Stimulated activated naive CD8-positive, alpha-beta T cell treated with anti-CD3 and anti-CD28 coated beads, Interleukin-15, amount 100 ng/mL, for 72 hours (primary cell): ENCODE data around the gene RIMBP2.

Source experiments
- ATAC-seq: fragments of 150-1000 bp; cut with Tn5 transposase; 2 replicates; pipeline ENCODE4 v1.10.0; 2021; ENCODE audit warnings: mild to moderate bottlenecking, moderate library complexity
- DNase-seq, 2 donors: peaks; one replicate each; pipeline ENCODE4 v3.0.0; 2021 to 2022
- H3K27ac Mint-ChIP-seq, 2 donors: one replicate each; pipeline ENCODE4 v1.8.0; 2022; ENCODE audit warnings: mild to moderate bottlenecking in 2 of 2, mixed read lengths in 2 of 2, moderate library complexity in 2 of 2
- H3K27me3 Mint-ChIP-seq: one replicate; pipeline ENCODE4 v1.8.0; 2022; ENCODE audit warnings: mixed read lengths
- H3K4me1 Mint-ChIP-seq: one replicate; pipeline ENCODE4 v1.8.0; 2022; ENCODE audit warnings: mild to moderate bottlenecking, mixed read lengths
- H3K4me3 Mint-ChIP-seq, 2 donors: one replicate each; pipeline ENCODE4 v1.8.0; 2022; ENCODE audit warnings: mild to moderate bottlenecking in 2 of 2, mixed read lengths in 2 of 2, moderate library complexity in 1 of 2
- H3K9me3 Mint-ChIP-seq, 2 donors: one replicate each; pipeline ENCODE4 v1.8.0; 2022; ENCODE audit warnings: mixed read lengths in 2 of 2

Gene RIMBP2

DNA sequence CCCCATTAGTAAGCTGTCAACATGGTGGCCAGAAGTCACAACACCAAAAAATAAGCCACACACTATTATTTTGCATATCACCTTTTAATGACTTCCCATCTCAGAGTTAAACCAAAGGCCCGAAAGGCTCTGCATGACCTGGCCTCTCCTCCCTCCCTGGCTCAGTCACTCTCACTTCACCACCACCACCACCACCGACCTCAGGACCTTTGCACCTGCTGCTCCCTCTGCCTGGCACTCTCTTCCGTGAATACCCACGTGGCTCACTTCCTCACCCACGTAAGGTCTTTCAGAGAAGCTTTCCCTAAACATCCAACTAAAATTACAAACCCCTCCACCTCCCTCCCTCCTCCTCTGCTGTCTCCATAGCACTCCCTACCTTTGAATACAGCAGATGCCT, 134.3 kb downstream of the RIMBP2 start:
- no peak for DNase-seq
- no peak for ATAC-seq
- no peaks in the 10 kb centered on the region for H3K27me3 Mint-ChIP-seq
- H3K4me3 Mint-ChIP-seq = no peak overlapping the region
- no peaks in the 10 kb centered on the region for H3K9me3 Mint-ChIP-seq
- no peaks in the 10 kb centered on the region for H3K4me1 Mint-ChIP-seq
- no peak overlapping the region for H3K27ac Mint-ChIP-seq

- H3K9me3 Mint-ChIP-seq = no peaks in the 10 kb centered on the region
- H3K4me3 Mint-ChIP-seq = no peak overlapping the region
- ATAC-seq (no peak), DNase-seq (no peak)
- no peak overlapping the region for H3K27ac Mint-ChIP-seq
- no peaks in the 10 kb centered on the region for H3K27me3 Mint-ChIP-seq
- no peaks in the 10 kb centered on the region for H3K4me1 Mint-ChIP-seq
Measured at GRCh38 chr12:130579231-130579630, 136.9 kb downstream of the RIMBP2 start.

DNA sequence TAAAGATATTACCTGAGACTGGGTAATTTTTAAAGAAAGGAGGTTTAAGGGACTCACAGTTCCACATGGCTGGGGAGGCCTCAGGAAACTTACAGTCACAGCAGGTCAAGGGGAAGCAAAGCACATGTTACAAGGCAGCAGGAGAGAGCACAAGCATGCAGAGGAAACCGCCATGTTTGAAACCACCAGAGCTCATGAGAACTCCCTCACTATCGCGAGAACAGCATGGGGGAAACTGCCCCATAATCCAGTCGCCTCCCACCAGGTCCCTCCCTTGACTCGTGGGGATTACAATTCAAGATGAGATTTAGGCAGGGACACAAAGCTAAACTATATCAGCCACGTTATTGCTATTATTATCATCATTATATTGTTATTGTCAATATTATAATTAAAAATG, 138.7 kb downstream of the RIMBP2 start:
- ATAC-seq (no peak), DNase-seq (no peak)
- Mint-ChIP-seq H3K4me1 (no peaks in the 10 kb centered on the region), H3K27ac (no peak overlapping the region), H3K9me3 (no peaks in the 10 kb centered on the region), H3K4me3 (no peak overlapping the region), H3K27me3 (no peaks in the 10 kb centered on the region)

DNA sequence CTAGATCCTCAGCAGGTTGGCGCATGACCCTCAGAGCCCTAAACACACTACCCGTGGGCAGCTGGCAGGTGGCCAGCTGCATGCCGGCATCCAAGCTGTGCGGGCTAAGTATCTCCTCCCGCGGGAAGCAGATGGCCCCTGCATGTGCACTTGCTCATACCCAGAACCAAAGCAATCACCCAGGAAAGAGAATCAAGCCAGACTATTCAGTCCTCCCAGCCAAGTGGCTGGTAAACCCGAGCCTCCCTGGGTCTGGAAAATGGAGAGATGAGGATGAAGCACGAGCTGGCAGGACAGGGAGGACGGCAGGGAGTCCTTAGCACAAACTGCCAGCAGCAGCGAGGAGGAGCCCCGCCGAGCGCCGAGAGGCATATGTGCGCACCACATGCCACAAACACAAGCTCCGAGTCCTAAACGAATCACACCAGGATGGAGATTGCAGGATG, 139.7 kb downstream of the RIMBP2 start:
- Mint-ChIP-seq H3K27me3 (no peaks in the 10 kb centered on the region), H3K27ac (no peak overlapping the region), H3K4me3 (no peak overlapping the region), H3K4me1 (no peaks in the 10 kb centered on the region), H3K9me3 (no peaks in the 10 kb centered on the region)
- ATAC-seq = no peak
- no peak for DNase-seq

GRCh38 chr12:130574402-130574801, 141.7 kb downstream of the RIMBP2 start:
- Mint-ChIP-seq H3K27ac (no peak overlapping the region), H3K4me3 (no peak overlapping the region), H3K4me1 (peaks cover 9% of the 10 kb centered on the region), H3K9me3 (no peaks in the 10 kb centered on the region), H3K27me3 (no peaks in the 10 kb centered on the region)
- no peak for ATAC-seq
- no peak for DNase-seq

GRCh38 chr12:130573766-130574165, 142.3 kb downstream of the RIMBP2 start:
- DNase-seq = no peak
- Mint-ChIP-seq H3K27me3 (no peaks in the 10 kb centered on the region), H3K4me1 (peaks cover 9% of the 10 kb centered on the region), H3K4me3 (no peak overlapping the region), H3K27ac (no peak overlapping the region), H3K9me3 (no peaks in the 10 kb centered on the region)
- no peak for ATAC-seq

DNA sequence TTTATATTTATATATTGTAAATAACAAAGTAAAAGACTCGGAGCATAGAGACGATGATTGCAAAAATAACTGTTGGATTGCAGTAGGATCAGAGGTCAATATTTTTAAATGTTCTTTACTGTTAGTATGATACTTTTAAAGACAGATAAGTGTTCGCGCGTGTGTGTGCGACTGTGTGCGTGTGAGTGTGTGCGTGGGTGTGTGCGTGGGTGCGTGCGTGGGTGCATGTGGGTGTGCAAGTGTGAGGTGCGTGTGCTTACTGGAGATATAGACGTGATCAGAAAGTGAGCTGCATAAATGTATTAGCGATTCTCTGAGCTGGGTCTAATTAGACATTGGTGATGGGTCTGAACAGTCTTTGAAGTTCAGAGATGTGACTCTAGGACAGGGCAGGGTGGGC, 142.9 kb downstream of the RIMBP2 start:
- ATAC-seq = no peak
- Mint-ChIP-seq H3K27me3 (no peaks in the 10 kb centered on the region), H3K4me1 (peaks cover 9% of the 10 kb centered on the region), H3K4me3 (no peak overlapping the region), H3K27ac (no peak overlapping the region), H3K9me3 (no peaks in the 10 kb centered on the region)
- no peak for DNase-seq

GRCh38 chr12:130572553-130572952, 143.5 kb downstream of the RIMBP2 start:
- no peak overlapping the region for H3K4me3 Mint-ChIP-seq
- ATAC-seq (no peak), DNase-seq (no peak)
- no peaks in the 10 kb centered on the region for H3K27me3 Mint-ChIP-seq
- peaks cover 9% of the 10 kb centered on the region for H3K4me1 Mint-ChIP-seq
- peak overlapping the region in 1 of 2 donors; percentile 10 for H3K27ac Mint-ChIP-seq
- no peaks in the 10 kb centered on the region for H3K9me3 Mint-ChIP-seq

DNA sequence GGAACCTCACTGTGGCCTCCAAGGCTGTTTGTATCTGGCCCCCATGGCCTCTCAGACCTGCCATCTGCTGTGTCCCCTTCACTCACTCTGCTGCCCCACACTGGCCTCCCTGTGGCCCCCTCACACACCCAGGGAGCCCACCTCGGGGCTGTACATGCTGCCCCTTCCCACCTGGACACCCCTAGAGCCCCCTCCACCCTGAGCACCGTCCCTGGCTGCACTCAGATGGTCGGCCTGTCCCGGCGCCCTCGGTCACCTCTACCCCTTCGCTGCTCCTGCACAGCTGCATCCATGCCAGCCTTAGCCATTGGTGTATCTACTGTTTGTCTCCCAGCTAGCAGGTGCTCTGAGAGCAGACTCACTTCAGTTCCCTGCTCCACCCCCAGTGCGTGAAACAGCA, 144.4 kb downstream of the RIMBP2 start:
- DNase-seq (no peak), ATAC-seq (no peak)
- Mint-ChIP-seq H3K4me3 (no peak overlapping the region), H3K4me1 (peaks cover 9% of the 10 kb centered on the region), H3K27ac (no peak overlapping the region), H3K27me3 (no peaks in the 10 kb centered on the region), H3K9me3 (peaks cover 1 to 2% of the 10 kb centered on the region in 2 donors)

DNA sequence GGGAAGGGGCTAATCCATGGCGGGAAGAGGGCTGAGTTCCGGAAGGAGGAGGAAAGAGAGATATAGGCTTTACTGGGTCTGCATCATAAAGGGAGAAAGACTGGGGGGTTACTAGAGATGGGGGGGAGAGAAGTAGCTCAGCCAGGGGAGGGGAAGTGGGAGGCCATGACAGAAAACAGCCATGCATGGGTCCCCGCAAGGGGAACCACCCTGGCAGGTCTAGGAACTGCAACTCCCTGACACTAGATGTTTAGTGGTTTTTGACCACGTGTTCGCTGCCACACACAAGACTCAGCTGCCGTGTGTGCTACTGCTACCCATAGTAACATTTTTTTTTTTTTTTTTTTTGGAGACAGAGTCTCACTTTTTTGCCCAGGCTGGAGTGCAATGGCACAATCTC, 145.0 kb downstream of the RIMBP2 start:
- DNase-seq = peak in 1 of 2 donors; percentile 1
- ATAC-seq = peak; percentile 46

GRCh38 chr12:130569521-130569920, 146.6 kb downstream of the RIMBP2 start:
- no peak overlapping the region for H3K4me3 Mint-ChIP-seq
- H3K9me3 Mint-ChIP-seq = peaks cover 7 to 22% of the 10 kb centered on the region in 2 donors
- H3K27me3 Mint-ChIP-seq = no peaks in the 10 kb centered on the region
- peaks cover 9% of the 10 kb centered on the region for H3K4me1 Mint-ChIP-seq
- H3K27ac Mint-ChIP-seq = no peak overlapping the region
- ATAC-seq (no peak), DNase-seq (no peak)

More for the DNA sequence above, 145.0 kb downstream of the RIMBP2 start:
- Mint-ChIP-seq H3K27me3 (no peaks in the 10 kb centered on the region), H3K4me3 (no peak overlapping the region), H3K27ac (no peak overlapping the region), H3K4me1 (peaks cover 9% of the 10 kb centered on the region), H3K9me3 (peaks cover 4 to 8% of the 10 kb centered on the region in 2 donors)

DNA sequence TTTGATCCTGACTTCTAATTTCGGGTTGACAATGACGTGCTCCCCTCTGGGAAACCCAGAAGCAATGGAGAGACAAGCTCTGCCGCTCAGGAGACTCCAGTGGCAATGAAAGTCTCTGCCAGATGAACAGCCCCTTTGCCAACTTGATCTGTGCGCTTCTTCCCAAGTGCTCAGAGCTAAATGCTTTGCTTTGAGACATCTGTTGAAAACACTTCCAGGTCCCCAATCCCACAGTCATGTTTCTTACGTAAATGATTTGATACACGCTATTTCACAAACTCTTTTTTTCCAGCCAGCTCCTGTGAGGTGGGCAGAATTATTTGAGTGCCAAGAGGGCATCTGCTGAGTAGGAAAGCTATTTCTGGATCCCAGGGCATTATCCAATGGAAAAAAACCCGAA, 147.6 kb downstream of the RIMBP2 start:
- Mint-ChIP-seq H3K4me1 (peaks cover 9% of the 10 kb centered on the region), H3K4me3 (no peak overlapping the region), H3K27me3 (peaks cover 10% of the 10 kb centered on the region), H3K9me3 (peaks cover 12 to 30% of the 10 kb centered on the region in 2 donors), H3K27ac (no peak overlapping the region)
- no peak for ATAC-seq
- no peak for DNase-seq

DNA sequence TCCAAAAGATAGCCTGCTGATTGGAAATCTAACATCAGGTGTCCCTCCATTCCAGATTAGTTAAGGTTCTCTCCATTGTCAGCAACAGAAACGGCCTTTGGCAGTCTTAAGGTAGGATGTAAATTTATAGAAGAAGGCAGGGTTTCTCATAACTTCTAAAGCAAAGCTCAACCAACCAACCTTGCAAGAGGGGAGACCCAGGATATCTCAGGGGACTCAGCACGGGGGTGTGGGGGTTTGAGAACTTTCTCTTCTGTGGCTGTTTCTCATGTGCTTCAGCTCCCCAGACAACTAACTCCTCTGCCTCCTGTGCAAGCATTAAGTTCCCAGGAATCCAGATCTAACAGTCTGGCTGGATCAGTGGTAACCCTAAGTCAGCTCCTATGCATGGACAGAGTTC, 148.1 kb downstream of the RIMBP2 start:
- Mint-ChIP-seq H3K27ac (no peak overlapping the region), H3K4me1 (peaks cover 9% of the 10 kb centered on the region), H3K4me3 (no peak overlapping the region), H3K9me3 (peaks cover 12 to 30% of the 10 kb centered on the region in 2 donors), H3K27me3 (peaks cover 14% of the 10 kb centered on the region)
- no peak for DNase-seq
- no peak for ATAC-seq

DNA sequence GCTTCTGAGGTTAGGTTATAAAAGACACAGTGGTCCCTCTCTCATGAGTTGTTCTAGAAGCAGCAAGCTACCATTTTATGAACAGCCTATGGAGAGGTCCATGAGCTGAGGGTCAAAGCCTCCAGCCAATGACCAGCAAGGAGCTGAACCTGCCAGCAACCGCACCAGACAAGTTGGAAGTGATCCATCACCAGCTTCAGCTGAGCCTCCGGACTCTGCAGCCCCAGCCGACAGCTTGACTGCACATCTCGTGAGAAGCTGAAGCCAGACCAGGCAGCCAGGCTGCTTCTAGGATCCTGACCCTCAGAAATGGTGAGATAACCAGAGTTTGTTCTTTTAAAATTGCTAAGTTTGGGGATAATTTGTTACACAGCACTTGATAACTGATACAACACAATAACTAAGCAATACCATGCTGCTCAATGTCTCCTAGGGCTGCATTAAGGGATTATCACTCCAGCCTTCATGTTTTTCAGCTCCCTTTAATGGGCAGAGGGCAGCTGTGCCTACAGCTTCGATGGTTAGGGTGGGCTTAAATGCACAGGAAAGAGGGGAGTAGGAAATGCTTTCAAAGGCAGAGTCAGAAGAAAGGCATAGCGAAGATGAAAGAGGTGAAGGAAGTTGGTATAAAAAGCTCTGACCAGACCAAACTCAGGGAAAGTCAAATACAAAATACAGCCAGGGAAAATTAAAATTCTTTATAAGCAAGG, 149.5 kb downstream of the RIMBP2 start:
- Mint-ChIP-seq H3K4me1 (peaks cover 9% of the 10 kb centered on the region), H3K4me3 (no peak overlapping the region), H3K9me3 (peaks cover 12 to 30% of the 10 kb centered on the region in 2 donors), H3K27me3 (peaks cover 18% of the 10 kb centered on the region), H3K27ac (no peak overlapping the region)
- DNase-seq (no peak), ATAC-seq (no peak)

- no peak overlapping the region for H3K4me3 Mint-ChIP-seq
- H3K9me3 Mint-ChIP-seq = peaks cover 16 to 30% of the 10 kb centered on the region in 2 donors
- H3K4me1 Mint-ChIP-seq = no peaks in the 10 kb centered on the region
- H3K27ac Mint-ChIP-seq = no peak overlapping the region
- DNase-seq = no peak
- H3K27me3 Mint-ChIP-seq = peaks cover 21% of the 10 kb centered on the region
- ATAC-seq = no peak
Measured at GRCh38 chr12:130565189-130565588, 150.9 kb downstream of the RIMBP2 start.

DNA sequence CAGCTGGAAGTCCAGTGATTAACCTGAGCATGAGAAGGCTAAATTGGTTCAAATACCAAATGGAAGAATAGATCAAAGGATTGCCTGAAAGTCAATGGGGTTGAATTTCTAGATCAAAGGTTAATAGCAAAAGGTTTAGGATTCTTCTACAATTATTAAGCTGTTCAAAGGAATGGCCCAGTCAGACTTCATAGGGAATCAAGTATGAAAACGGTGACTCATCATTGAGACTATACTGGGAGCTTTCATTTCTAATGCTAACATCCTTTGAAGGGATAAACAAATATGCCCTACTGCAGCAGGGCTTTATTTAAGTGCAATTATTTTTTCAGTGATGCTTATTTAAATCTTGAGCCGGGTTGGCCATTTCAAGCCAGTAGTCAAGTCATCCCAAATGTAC, 152.8 kb downstream of the RIMBP2 start:
- no peak for ATAC-seq

DNA sequence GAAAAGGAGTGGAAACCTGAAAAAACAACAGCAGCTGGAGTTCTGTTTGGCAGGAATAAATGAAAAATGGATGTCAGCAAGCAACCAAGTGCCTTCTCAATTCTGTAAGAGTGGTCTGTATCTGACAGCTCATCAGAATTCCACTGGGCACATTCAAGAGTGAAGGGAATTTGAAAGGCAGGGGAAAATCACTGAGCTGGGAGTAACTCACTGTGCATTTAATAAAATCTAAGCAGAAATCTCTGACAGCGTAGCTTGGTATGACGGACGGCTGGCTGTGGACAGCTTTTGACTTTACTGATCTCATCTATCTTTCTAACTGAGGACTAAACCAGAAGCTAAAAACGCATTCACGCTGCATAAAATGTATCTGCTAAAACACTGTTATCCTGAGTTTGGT, 153.4 kb downstream of the RIMBP2 start:
- peaks cover 16 to 30% of the 10 kb centered on the region in 2 donors for H3K9me3 Mint-ChIP-seq

More for the DNA sequence above, 152.8 kb downstream of the RIMBP2 start:
- no peak overlapping the region for H3K27ac Mint-ChIP-seq
- no peaks in the 10 kb centered on the region for H3K4me1 Mint-ChIP-seq
- peaks cover 16 to 30% of the 10 kb centered on the region in 2 donors for H3K9me3 Mint-ChIP-seq
- no peak for DNase-seq
- peaks cover 36% of the 10 kb centered on the region for H3K27me3 Mint-ChIP-seq
- H3K4me3 Mint-ChIP-seq = no peak overlapping the region

More for the DNA sequence above, 153.4 kb downstream of the RIMBP2 start:
- H3K4me3 Mint-ChIP-seq = no peak overlapping the region
- DNase-seq (no peak), ATAC-seq (no peak)
- peaks cover 42% of the 10 kb centered on the region for H3K27me3 Mint-ChIP-seq
- H3K27ac Mint-ChIP-seq = no peak overlapping the region
- no peaks in the 10 kb centered on the region for H3K4me1 Mint-ChIP-seq
